CD4-positive, alpha-beta memory T cell (primary cell): Measurements from ENCODE around the gene DHRS7. TPM values are rescaled to one million over a fixed set of nuclear protein-coding genes. Genes with fewer than 3 reads are reported as not detected.

ENCODE experiments used
- CTCF ChIA-PET: fragments of 350-600 bp; sonication (Branson Sonifier 250); formaldehyde crosslinking; loops from one replicate; lab custom pipeline; 2021; ENCODE audit warnings: inconsistent platforms; ENCODE audit not compliant: partially characterized antibody; lab: Charles Lee
- POLR2A ChIA-PET: fragments of 350-600 bp; sonication (Branson Sonifier 250); formaldehyde crosslinking; loops from one replicate; lab custom pipeline; 2021; ENCODE audit not compliant: partially characterized antibody; lab: Charles Lee
- DNase-seq, 5 donors: peaks; one replicate each; pipeline versions ENCODE4 v3.0.0 to v3.0.0-alpha.2; 2020 to 2022; ENCODE audit warnings: mixed read lengths in 1 of 5
- H3K27ac ChIP-seq: one replicate; pipeline ENCODE4 v1.7.0; 2013; ENCODE audit warnings: low read depth, low read length
- H3K27me3 ChIP-seq: 2 replicates; pipeline ENCODE4 v1.7.0; 2013; ENCODE audit warnings: mild to moderate bottlenecking, low read length, moderate library complexity; ENCODE audit not compliant: insufficient read depth
- H3K36me3 ChIP-seq: 2 replicates; pipeline ENCODE4 v1.7.0; 2013; ENCODE audit warnings: mild to moderate bottlenecking, low read length, moderate library complexity; ENCODE audit not compliant: insufficient read depth
- H3K4me1 ChIP-seq: 2 replicates; pipeline ENCODE4 v1.7.0; 2013; ENCODE audit warnings: mild to moderate bottlenecking, low read length, moderate library complexity; ENCODE audit not compliant: insufficient read depth
- H3K4me3 ChIP-seq, 2 donors: one replicate each; pipeline ENCODE4 v1.7.0; 2013; ENCODE audit warnings: low read length in 2 of 2, mild to moderate bottlenecking in 1 of 2
- H3K9me3 ChIP-seq, 2 donors: one replicate each; pipeline ENCODE4 v1.7.0; 2013; ENCODE audit warnings: low read length in 2 of 2, control low read depth in 1 of 2; ENCODE audit not compliant: control insufficient read depth in 1 of 2
- H3K27ac Mint-ChIP-seq, 7 donors: one replicate each; pipeline ENCODE4 v1.8.0; 2020 to 2021; ENCODE audit warnings: mixed read lengths in 7 of 7, mild to moderate bottlenecking in 6 of 7, inconsistent platforms in 3 of 7, moderate library complexity in 3 of 7
- H3K27me3 Mint-ChIP-seq, 2 donors: one replicate each; pipeline ENCODE4 v1.8.0; 2020 to 2021; ENCODE audit warnings: mixed read lengths in 2 of 2
- H3K36me3 Mint-ChIP-seq, 2 donors: one replicate each; pipeline ENCODE4 v1.8.0; 2020 to 2021; ENCODE audit warnings: mixed read lengths in 2 of 2, inconsistent platforms in 1 of 2, mild to moderate bottlenecking in 1 of 2
- H3K4me1 Mint-ChIP-seq, 4 donors: one replicate each; pipeline ENCODE4 v1.8.0; 2020 to 2021; ENCODE audit warnings: mixed read lengths in 4 of 4, mild to moderate bottlenecking in 1 of 4
- H3K4me3 Mint-ChIP-seq, 8 donors: one replicate each; pipeline ENCODE4 v1.8.0; 2020 to 2021; ENCODE audit warnings: mixed read lengths in 8 of 8, mild to moderate bottlenecking in 7 of 8, moderate library complexity in 6 of 8, inconsistent platforms in 3 of 8
- H3K9me3 Mint-ChIP-seq, 8 donors: one replicate each; pipeline ENCODE4 v1.8.0; 2020 to 2021; ENCODE audit warnings: mixed read lengths in 8 of 8, mild to moderate bottlenecking in 5 of 8, inconsistent platforms in 3 of 8, moderate library complexity in 1 of 8
- intact Hi-C: fragments of 100-400 bp; cut with micrococcal nuclease; formaldehyde crosslinking; loops from one replicate; pipeline ENCODE4 v1.15.1; 2023
- polyA plus RNA-seq, 2 donors: library from polyadenylated mRNA; unstranded; fragments of 300-500 nt; fragmentation: Illumina TruSeq; gene quantifications; one replicate each; pipeline ENCODE4 v1.2.3, GENCODE V29; 2021
- total RNA-seq, 2 experiments: library from RNA; stranded (reverse); gene quantifications; one replicate each; pipeline ENCODE4 v1.2.3, GENCODE V29; 2021

Gene DHRS7
- total and polyA plus RNA-seq, 4 experiments from 2014 or later: 63.5 to 386 (median 141) TPM

- CTCF ChIA-PET: interaction anchor here (0.9 kb wide), 1 partner anchor 87 kb away, joined by 3 read pairs; no protein-coding TSS in a partner anchor
Observed at GRCh38 chr14:60095781-60096450, 69.3 kb downstream of the DHRS7 start.

GRCh38 chr14:60095231-60095630 is 70.0 kb downstream of the DHRS7 start:
- H3K4me1 ChIP-seq: peaks cover 34% of the 10 kb centered on the region
- peaks cover 4% of the 10 kb centered on the region for H3K36me3 ChIP-seq
- Mint-ChIP-seq H3K27me3 (no peaks in the 10 kb centered on the region), H3K36me3 (peaks cover 19 to 38% of the 10 kb centered on the region in 2 donors), H3K27ac (peak overlapping the region in 2 of 7 donors; percentile 14 to 82), H3K4me1 (peaks cover 35 to 64% (median 43%) of the 10 kb centered on the region in 4 donors), H3K9me3 (no peaks in the 10 kb centered on the region), H3K4me3 (peak overlapping the region in 2 of 8 donors; percentile 11 to 22)
- no peaks in the 10 kb centered on the region for H3K27me3 ChIP-seq
- intact Hi-C loops: no loop called here
- ChIA-PET CTCF (interaction anchor here (0.9 kb wide), 1 partner anchor 88 kb away, joined by 3 read pairs; no protein-coding TSS in a partner anchor), POLR2A (interaction anchor here (1.0 to 2.2 kb wide), 3 partner anchors 67 to 153 kb away, joined by 3 to 7 read pairs (median 3); partner anchors contain the start of gene DHRS7)
- no peaks in the 10 kb centered on the region for H3K9me3 ChIP-seq
- H3K4me3 ChIP-seq: no peak overlapping the region
- no peak for DNase-seq
- H3K27ac ChIP-seq: no peak overlapping the region

More at GRCh38 chr14:60095781-60096450, 69.3 kb downstream of the DHRS7 start:
- intact Hi-C loops: no loop called here
- Histone ChIP-seq H3K36me3 (peaks cover 4% of the 10 kb centered on the region), H3K9me3 (no peaks in the 10 kb centered on the region), H3K27ac (no peak overlapping the region), H3K4me1 (peaks cover 30% of the 10 kb centered on the region), H3K27me3 (no peaks in the 10 kb centered on the region), H3K4me3 (no peak overlapping the region)
- POLR2A ChIA-PET: interaction anchor here (0.7 to 2.2 kb wide), 2 partner anchors 56 to 69 kb away, joined by 4 to 7 read pairs; partner anchors contain the start of gene DHRS7
- H3K27me3 Mint-ChIP-seq: no peaks in the 10 kb centered on the region
- peaks cover 23 to 41% of the 10 kb centered on the region in 2 donors for H3K36me3 Mint-ChIP-seq
- H3K4me1 Mint-ChIP-seq: peaks cover 39 to 63% (median 44%) of the 10 kb centered on the region in 4 donors
- H3K9me3 Mint-ChIP-seq: no peaks in the 10 kb centered on the region
- no peak overlapping the region for H3K4me3 Mint-ChIP-seq
- peak overlapping the region in 1 of 7 donors; percentile 68 for H3K27ac Mint-ChIP-seq
- no peak for DNase-seq

- peaks cover 4% of the 10 kb centered on the region for H3K36me3 ChIP-seq
- intact Hi-C loops: no loop called here
- POLR2A ChIA-PET: interaction anchor here (1.0 to 6.0 kb wide), 3 partner anchors 68 to 154 kb away, joined by 3 to 78 read pairs (median 3); partner anchors contain the start of gene DHRS7
- DNase-seq: no peak
- no peaks in the 10 kb centered on the region for H3K9me3 ChIP-seq
- Mint-ChIP-seq H3K36me3 (peaks cover 15 to 38% of the 10 kb centered on the region in 2 donors), H3K4me1 (peaks cover 35 to 64% (median 41%) of the 10 kb centered on the region in 4 donors), H3K27me3 (no peaks in the 10 kb centered on the region), H3K27ac (peak overlapping the region in 6 of 7 donors; percentile 63 to 99 (median 68)), H3K4me3 (peak overlapping the region; percentile 1 to 98 (median 91)), H3K9me3 (no peaks in the 10 kb centered on the region)
- H3K4me3 ChIP-seq: peak overlapping the region in 1 of 2 donors; percentile 1
- no peak overlapping the region for H3K27ac ChIP-seq
- H3K4me1 ChIP-seq: peaks cover 34% of the 10 kb centered on the region
- CTCF ChIA-PET: interaction anchor here (1.0 kb wide), 1 partner anchor 130 kb away, joined by 3 read pairs; no protein-coding TSS in a partner anchor
- no peaks in the 10 kb centered on the region for H3K27me3 ChIP-seq
Observed at GRCh38 chr14:60094306-60094897, 70.8 kb downstream of the DHRS7 start.

Other genes starting within 250 kb of the DHRS7 start
- gene LRRC9, start 245.3 kb downstream of the DHRS7 start, total RNA-seq: under 1 TPM in 1 of 2 experiments, not detected in 1; 0.47 TPM
- gene LRRC9, start 245.3 kb downstream of the DHRS7 start, polyA plus RNA-seq: not detected
- gene PCNX4, start 73.5 kb downstream of the DHRS7 start, total RNA-seq: 10 to 100 TPM; 41.5 to 53.0 TPM
- gene PCNX4, start 73.5 kb downstream of the DHRS7 start, polyA plus RNA-seq: 10 to 100 TPM; 13.5 to 19.0 TPM
- 10 to 100 TPM; 48.2 to 48.5 TPM for gene PPM1A, start 83.8 kb upstream of the DHRS7 start, total RNA-seq
- gene PPM1A, start 83.8 kb upstream of the DHRS7 start, polyA plus RNA-seq: 10 to 100 TPM; 14.8 to 18.9 TPM